HepG2 (cell line): ENCODE data around the gene C19orf18. TPM values are rescaled to one million over a fixed set of nuclear protein-coding genes. Genes with fewer than 3 reads are reported as not detected.

Experiments
- ATRX ChIP-seq: sonication (generic); formaldehyde crosslinking; IDR thresholded peaks from 2 replicates; pipeline ENCODE4 v1.4.0; 2020; ENCODE audit warnings: missing genetic modification reagents, borderline replicate concordance
- FOSL2 ChIP-seq: sonication (generic); formaldehyde crosslinking; IDR thresholded peaks from 2 replicates; pipeline ENCODE4 v1.4.0; 2020; ENCODE audit warnings: missing genetic modification reagents
- KDM5B ChIP-seq: sonication (generic); formaldehyde crosslinking; IDR thresholded peaks from 2 replicates; pipeline ENCODE4 v1.4.0; 2020; ENCODE audit warnings: missing genetic modification reagents, mild to moderate bottlenecking, borderline replicate concordance
- RXRA ChIP-seq: sonication (generic); formaldehyde crosslinking; IDR thresholded peaks from 2 replicates; pipeline ENCODE4 v1.5.1; 2020; ENCODE audit warnings: missing genetic modification reagents
- ZBTB42 ChIP-seq: sonication (generic); formaldehyde crosslinking; IDR thresholded peaks from 2 replicates; pipeline ENCODE4 v1.5.0; 2020; ENCODE audit warnings: mild to moderate bottlenecking, missing genetic modification reagents
- ZBTB7A ChIP-seq: sonication (generic); formaldehyde crosslinking; IDR thresholded peaks from 2 replicates; pipeline ENCODE4 v1.8.0; 2022; ENCODE audit warnings: mild to moderate bottlenecking, missing genetic modification reagents
- ZBTB8A ChIP-seq: sonication (generic); formaldehyde crosslinking; IDR thresholded peaks from 2 replicates; pipeline ENCODE4 v1.4.0; 2020; ENCODE audit warnings: mild to moderate bottlenecking, low read depth, missing genetic modification reagents, borderline replicate concordance
- ZFAT ChIP-seq: sonication (generic); formaldehyde crosslinking; conservative IDR thresholded peaks from 2 replicates; pipeline ENCODE4 v1.8.1; 2023; ENCODE audit warnings: missing genetic modification reagents, inconsistent platforms
- ZNF251 ChIP-seq: sonication (generic); formaldehyde crosslinking; IDR thresholded peaks from 2 replicates; pipeline ENCODE4 v1.9.0; 2021; ENCODE audit warnings: mild to moderate bottlenecking, missing genetic modification reagents
- ZSCAN29 ChIP-seq: sonication (generic); formaldehyde crosslinking; conservative IDR thresholded peaks from 2 replicates; pipeline ENCODE4 v1.4.0; 2020; ENCODE audit warnings: mild to moderate bottlenecking, missing genetic modification reagents
- ZZZ3 ChIP-seq: sonication (generic); formaldehyde crosslinking; IDR thresholded peaks from 2 replicates; pipeline ENCODE4 v1.4.0; 2020; ENCODE audit warnings: missing genetic modification reagents, mild to moderate bottlenecking, borderline replicate concordance
- polyA plus RNA-seq, 8 experiments: library from polyadenylated mRNA; depleted of rRNA in 3 of 8; stranded (reverse) in 7 of 8; unstranded in 1 of 8; fragments of >200 nt; fragmentation: Illumina TruSeq in 4 of 8; extraction: Trizol in 4 of 8; gene quantifications; 2 replicates each; pipeline versions ENCODE4 v1.2.1 to v1.2.3, GENCODE V29; 2011 to 2016; ENCODE audit warnings: low read depth in 4 of 8, missing spikeins in 1 of 8, mixed read lengths in 1 of 8; ENCODE audit not compliant: insufficient read depth in 1 of 8
- total RNA-seq, 5 experiments: library from RNA; depleted of rRNA; stranded (reverse); fragments of >200 nt; fragmentation: Illumina TruSeq; extraction: Trizol; gene quantifications; 2 replicates each; pipeline ENCODE4 v1.2.3, GENCODE V29; 2016; ENCODE audit warnings: low read depth in 1 of 5
- TF ChIP-seq, protein P1 (sequence below): sonication (generic); formaldehyde crosslinking; IDR thresholded peaks from 2 replicates; pipeline ENCODE4 v1.4.0; 2020; ENCODE audit warnings: missing genetic modification reagents
- TF ChIP-seq, protein P2 (sequence below): sonication (generic); formaldehyde crosslinking; IDR thresholded peaks from 2 replicates; pipeline ENCODE4 v1.5.0; 2020; ENCODE audit warnings: mild to moderate bottlenecking, missing genetic modification reagents
- TF ChIP-seq, protein P3 (sequence below): sonication (generic); formaldehyde crosslinking; IDR thresholded peaks from 2 replicates; pipeline ENCODE4 v1.5.1; 2020; ENCODE audit warnings: mild to moderate bottlenecking, moderate library complexity, missing genetic modification reagents
- TF ChIP-seq, protein P4 (sequence below): IDR thresholded peaks from 2 replicates; pipeline ENCODE4 v1.6.1; 2016; ENCODE audit warnings: missing biosample characterization, missing genetic modification reagents, low read depth
- TF ChIP-seq, protein P5 (sequence below): sonication (generic); formaldehyde crosslinking; IDR thresholded peaks from 2 replicates; pipeline ENCODE4 v1.4.0; 2020; ENCODE audit warnings: missing genetic modification reagents

C19orf18 gene
- total and polyA plus RNA-seq, 2 of the 13 experiments (the other 11 are each of a cell fraction or from before 2014, with no cell fraction given): 0.38 to 0.55 TPM

DNA sequence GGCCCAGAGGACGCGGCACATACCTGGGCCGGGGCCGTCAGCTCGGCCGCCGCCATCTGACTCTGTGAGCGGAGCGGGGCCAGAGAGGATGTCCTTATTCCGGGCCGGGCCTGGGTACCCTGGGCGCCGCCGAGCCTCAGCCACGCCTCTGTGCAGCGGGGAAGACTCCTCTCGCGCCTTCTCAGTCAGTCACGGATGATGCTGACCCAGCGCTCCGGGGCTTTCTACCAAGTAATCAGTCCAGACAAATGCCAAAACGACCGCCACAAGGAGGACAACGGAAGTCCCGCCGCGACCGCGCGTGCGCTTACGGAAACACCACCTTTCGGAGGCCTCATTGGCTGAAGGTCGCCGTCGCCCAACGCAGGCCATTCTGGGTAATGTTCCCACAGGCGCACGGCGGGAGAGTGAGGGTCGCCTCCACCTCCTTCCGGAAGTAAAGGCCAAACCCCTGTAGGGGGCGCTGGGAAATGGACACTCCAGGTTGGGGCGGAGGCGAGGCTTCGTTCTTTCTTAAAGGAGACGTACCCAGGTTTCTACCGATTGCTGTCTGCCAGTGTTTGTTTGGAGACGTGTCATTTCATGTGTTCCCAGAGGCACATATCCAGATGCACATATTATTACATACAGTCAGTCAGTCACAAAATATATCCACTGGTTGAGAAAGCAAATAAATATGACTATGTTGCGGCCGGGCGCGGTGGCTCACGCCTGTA lies 26.8 kb downstream of the C19orf18 start, which contains the start of gene ZNF256 (continued):
- TF ChIP-seq RXRA (CRISPR knock-in tag) (peak; percentile 38; the same call in 1 of the 2 replicates), ZNF251 (CRISPR knock-in tag) (no peak), FOSL2 (CRISPR knock-in tag) (peak; percentile 27; the same call in 1 of the 2 replicates), ZBTB7A (peak; percentile 93), ZBTB8A (CRISPR knock-in tag) (no peak), ATRX (CRISPR knock-in tag) (no peak), ZZZ3 (peak; percentile 98), ZSCAN29 (CRISPR knock-in tag) (no peak), ZFAT (no peak), ZBTB42 (CRISPR knock-in tag) (no peak), KDM5B (CRISPR knock-in tag) (no peak; the same call in 1 of the 2 replicates)
- TF ChIP-seq, protein P1, sequence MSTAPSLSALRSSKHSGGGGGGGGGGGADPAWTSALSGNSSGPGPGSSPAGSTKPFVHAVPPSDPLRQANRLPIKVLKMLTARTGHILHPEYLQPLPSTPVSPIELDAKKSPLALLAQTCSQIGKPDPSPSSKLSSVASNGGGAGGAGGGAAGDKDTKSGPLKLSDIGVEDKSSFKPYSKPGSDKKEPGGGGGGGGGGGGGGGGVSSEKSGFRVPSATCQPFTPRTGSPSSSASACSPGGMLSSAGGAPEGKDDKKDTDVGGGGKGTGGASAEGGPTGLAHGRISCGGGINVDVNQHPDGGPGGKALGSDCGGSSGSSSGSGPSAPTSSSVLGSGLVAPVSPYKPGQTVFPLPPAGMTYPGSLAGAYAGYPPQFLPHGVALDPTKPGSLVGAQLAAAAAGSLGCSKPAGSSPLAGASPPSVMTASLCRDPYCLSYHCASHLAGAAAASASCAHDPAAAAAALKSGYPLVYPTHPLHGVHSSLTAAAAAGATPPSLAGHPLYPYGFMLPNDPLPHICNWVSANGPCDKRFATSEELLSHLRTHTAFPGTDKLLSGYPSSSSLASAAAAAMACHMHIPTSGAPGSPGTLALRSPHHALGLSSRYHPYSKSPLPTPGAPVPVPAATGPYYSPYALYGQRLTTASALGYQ (CRISPR knock-in tag): no peak
- TF ChIP-seq, protein P2, sequence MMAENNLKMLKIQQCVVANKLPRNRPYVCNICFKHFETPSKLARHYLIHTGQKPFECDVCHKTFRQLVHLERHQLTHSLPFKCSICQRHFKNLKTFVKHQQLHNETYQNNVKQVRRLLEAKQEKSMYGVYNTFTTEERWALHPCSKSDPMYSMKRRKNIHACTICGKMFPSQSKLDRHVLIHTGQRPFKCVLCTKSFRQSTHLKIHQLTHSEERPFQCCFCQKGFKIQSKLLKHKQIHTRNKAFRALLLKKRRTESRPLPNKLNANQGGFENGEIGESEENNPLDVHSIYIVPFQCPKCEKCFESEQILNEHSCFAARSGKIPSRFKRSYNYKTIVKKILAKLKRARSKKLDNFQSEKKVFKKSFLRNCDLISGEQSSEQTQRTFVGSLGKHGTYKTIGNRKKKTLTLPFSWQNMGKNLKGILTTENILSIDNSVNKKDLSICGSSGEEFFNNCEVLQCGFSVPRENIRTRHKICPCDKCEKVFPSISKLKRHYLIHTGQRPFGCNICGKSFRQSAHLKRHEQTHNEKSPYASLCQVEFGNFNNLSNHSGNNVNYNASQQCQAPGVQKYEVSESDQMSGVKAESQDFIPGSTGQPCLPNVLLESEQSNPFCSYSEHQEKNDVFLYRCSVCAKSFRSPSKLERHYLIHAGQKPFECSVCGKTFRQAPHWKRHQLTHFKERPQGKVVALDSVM (CRISPR knock-in tag): no peak
- TF ChIP-seq, protein P3, sequence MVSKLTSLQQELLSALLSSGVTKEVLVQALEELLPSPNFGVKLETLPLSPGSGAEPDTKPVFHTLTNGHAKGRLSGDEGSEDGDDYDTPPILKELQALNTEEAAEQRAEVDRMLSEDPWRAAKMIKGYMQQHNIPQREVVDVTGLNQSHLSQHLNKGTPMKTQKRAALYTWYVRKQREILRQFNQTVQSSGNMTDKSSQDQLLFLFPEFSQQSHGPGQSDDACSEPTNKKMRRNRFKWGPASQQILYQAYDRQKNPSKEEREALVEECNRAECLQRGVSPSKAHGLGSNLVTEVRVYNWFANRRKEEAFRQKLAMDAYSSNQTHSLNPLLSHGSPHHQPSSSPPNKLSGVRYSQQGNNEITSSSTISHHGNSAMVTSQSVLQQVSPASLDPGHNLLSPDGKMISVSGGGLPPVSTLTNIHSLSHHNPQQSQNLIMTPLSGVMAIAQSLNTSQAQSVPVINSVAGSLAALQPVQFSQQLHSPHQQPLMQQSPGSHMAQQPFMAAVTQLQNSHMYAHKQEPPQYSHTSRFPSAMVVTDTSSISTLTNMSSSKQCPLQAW (CRISPR knock-in tag): peak; percentile 49
- TF ChIP-seq, protein P4, sequence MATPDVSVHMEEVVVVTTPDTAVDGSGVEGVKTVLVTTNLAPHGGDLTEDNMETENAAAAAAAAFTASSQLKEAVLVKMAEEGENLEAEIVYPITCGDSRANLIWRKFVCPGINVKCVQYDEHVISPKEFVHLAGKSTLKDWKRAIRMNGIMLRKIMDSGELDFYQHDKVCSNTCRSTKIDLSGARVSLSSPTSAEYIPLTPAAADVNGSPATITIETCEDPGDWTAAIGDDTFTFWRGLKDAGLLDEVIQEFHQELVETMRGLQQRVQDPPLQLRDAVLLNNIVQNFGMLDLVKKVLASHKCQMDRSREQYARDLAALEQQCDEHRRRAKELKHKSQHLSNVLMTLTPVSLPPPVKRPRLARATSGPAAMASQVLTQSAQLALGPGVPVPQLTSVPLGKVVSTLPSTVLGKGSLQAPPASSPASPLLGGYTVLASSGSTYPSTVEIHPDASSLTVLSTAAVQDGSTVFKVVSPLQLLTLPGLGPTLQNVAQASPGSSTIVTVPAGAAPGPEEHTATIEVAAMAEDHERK (CRISPR knock-in tag): peak; percentile 70
- TF ChIP-seq, protein P5, sequence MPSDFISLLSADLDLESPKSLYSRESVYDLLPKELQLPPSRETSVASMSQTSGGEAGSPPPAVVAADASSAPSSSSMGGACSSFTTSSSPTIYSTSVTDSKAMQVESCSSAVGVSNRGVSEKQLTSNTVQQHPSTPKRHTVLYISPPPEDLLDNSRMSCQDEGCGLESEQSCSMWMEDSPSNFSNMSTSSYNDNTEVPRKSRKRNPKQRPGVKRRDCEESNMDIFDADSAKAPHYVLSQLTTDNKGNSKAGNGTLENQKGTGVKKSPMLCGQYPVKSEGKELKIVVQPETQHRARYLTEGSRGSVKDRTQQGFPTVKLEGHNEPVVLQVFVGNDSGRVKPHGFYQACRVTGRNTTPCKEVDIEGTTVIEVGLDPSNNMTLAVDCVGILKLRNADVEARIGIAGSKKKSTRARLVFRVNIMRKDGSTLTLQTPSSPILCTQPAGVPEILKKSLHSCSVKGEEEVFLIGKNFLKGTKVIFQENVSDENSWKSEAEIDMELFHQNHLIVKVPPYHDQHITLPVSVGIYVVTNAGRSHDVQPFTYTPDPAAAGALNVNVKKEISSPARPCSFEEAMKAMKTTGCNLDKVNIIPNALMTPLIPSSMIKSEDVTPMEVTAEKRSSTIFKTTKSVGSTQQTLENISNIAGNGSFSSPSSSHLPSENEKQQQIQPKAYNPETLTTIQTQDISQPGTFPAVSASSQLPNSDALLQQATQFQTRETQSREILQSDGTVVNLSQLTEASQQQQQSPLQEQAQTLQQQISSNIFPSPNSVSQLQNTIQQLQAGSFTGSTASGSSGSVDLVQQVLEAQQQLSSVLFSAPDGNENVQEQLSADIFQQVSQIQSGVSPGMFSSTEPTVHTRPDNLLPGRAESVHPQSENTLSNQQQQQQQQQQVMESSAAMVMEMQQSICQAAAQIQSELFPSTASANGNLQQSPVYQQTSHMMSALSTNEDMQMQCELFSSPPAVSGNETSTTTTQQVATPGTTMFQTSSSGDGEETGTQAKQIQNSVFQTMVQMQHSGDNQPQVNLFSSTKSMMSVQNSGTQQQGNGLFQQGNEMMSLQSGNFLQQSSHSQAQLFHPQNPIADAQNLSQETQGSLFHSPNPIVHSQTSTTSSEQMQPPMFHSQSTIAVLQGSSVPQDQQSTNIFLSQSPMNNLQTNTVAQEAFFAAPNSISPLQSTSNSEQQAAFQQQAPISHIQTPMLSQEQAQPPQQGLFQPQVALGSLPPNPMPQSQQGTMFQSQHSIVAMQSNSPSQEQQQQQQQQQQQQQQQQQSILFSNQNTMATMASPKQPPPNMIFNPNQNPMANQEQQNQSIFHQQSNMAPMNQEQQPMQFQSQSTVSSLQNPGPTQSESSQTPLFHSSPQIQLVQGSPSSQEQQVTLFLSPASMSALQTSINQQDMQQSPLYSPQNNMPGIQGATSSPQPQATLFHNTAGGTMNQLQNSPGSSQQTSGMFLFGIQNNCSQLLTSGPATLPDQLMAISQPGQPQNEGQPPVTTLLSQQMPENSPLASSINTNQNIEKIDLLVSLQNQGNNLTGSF (CRISPR knock-in tag): no peak
